IMR-90 (cell line): ENCODE results near the gene UBE3C. TPM values are rescaled to one million over a fixed set of nuclear protein-coding genes. Genes with fewer than 3 reads are reported as not detected.

Source experiments
- ATAC-seq: fragments of 200-7000 bp; cut with Tn5 transposase; 2 replicates; pipeline ENCODE4 v1.9.1; 2020; ENCODE audit warnings: low read depth, mild to moderate bottlenecking, moderate library complexity
- BruUV-seq: library from RNA; stranded (reverse); fragments of 400-500 nt; replicated peaks from 2 replicates; lab custom pipeline; 2021; lab: Mats Ljungman, UMichigan
- CTCF ChIA-PET: fragments of 300-600 bp; formaldehyde crosslinking; extraction: SDS; loops from one replicate; lab custom pipeline; 2021; ENCODE audit warnings: antibody characterized with exemption; lab: Yijun Ruan, JAX
- POLR2A ChIA-PET: fragments of 300-600 bp; sonication (Branson Sonifier 250); formaldehyde crosslinking; loops from one replicate; lab custom pipeline; 2022; ENCODE audit warnings: antibody characterized with exemption; ENCODE audit not compliant: unreplicated experiment; lab: Charles Lee
- DNase-seq: peaks from one replicate; pipeline ENCODE4 v3.0.0; 2013
- H2AFZ ChIP-seq: replicated peaks from 2 replicates; pipeline ENCODE3; 2013; ENCODE audit warnings: low read length, mild to moderate bottlenecking; ENCODE audit not compliant: poor library complexity
- H2AK5ac ChIP-seq: 2 replicates; pipeline ENCODE4 v1.6.1; 2013; ENCODE audit warnings: low read depth, low read length, inconsistent platforms
- H2AK9ac ChIP-seq: replicated peaks from 2 replicates; pipeline ENCODE3; 2013; ENCODE audit warnings: mild to moderate bottlenecking, low read depth, low read length, moderate library complexity; ENCODE audit not compliant: poor library complexity
- H2BK120ac ChIP-seq: 2 replicates; pipeline ENCODE4 v1.6.1; 2013; ENCODE audit warnings: low read depth, low read length, inconsistent platforms
- H2BK15ac ChIP-seq: 3 replicates; pipeline ENCODE4 v1.6.1; 2013; ENCODE audit warnings: low read depth, low read length, inconsistent platforms
- H2BK20ac ChIP-seq: 2 replicates; pipeline ENCODE4 v1.6.1; 2013; ENCODE audit warnings: low read depth, mild to moderate bottlenecking, inconsistent platforms, low read length, moderate library complexity
- H2BK5ac ChIP-seq: 2 replicates; pipeline ENCODE4 v1.6.1; 2013; ENCODE audit warnings: mild to moderate bottlenecking, low read depth, low read length, inconsistent platforms; ENCODE audit not compliant: poor library complexity, severe bottlenecking
- H3K14ac ChIP-seq: replicated peaks from 2 replicates; pipeline ENCODE4 v1.6.1; 2013; ENCODE audit warnings: low read depth, low read length, inconsistent platforms
- H3K18ac ChIP-seq: 2 replicates; pipeline ENCODE4 v1.6.1; 2013; ENCODE audit warnings: low read depth, low read length, control low read depth
- H3K23ac ChIP-seq: 2 replicates; pipeline ENCODE4 v1.6.1; 2013; ENCODE audit warnings: low read depth, low read length, inconsistent platforms
- H3K27ac ChIP-seq: 2 replicates; pipeline ENCODE4 v1.5.1; 2013; ENCODE audit warnings: mild to moderate bottlenecking, control low read depth, low read length; ENCODE audit not compliant: insufficient read depth
- H3K27me3 ChIP-seq: 2 replicates; pipeline ENCODE4 v1.6.1; 2013; ENCODE audit warnings: low read length; ENCODE audit not compliant: control insufficient read depth, insufficient read depth
- H3K36me3 ChIP-seq: 2 replicates; pipeline ENCODE4 v1.6.1; 2013; ENCODE audit warnings: low read length, mixed read lengths; ENCODE audit not compliant: control insufficient read depth, insufficient read depth
- H3K4ac ChIP-seq: 2 replicates; pipeline ENCODE4 v1.6.1; 2013; ENCODE audit warnings: low read depth, low read length, inconsistent platforms
- H3K4me1 ChIP-seq: 2 replicates; pipeline ENCODE4 v1.6.1; 2013; ENCODE audit warnings: low read length, mixed read lengths; ENCODE audit not compliant: control insufficient read depth, insufficient read depth
- H3K4me2 ChIP-seq: 2 replicates; pipeline ENCODE4 v1.6.1; 2013; ENCODE audit warnings: low read depth, mild to moderate bottlenecking, control low read depth, low read length, moderate library complexity
- H3K4me3 ChIP-seq: 2 replicates; pipeline ENCODE4 v1.5.1; 2013; ENCODE audit warnings: low read depth, mild to moderate bottlenecking, control low read depth, low read length, moderate library complexity; ENCODE audit not compliant: insufficient read depth
- H3K56ac ChIP-seq: 2 replicates; pipeline ENCODE4 v1.6.1; 2013; ENCODE audit warnings: low read length, inconsistent platforms; ENCODE audit not compliant: insufficient read depth; ENCODE audit errors: extremely low read depth
- H3K79me1 ChIP-seq, 2 experiments: 2 replicates each; pipeline ENCODE4 v1.6.1; 2013; ENCODE audit warnings: low read length in 2 of 2, inconsistent platforms in 1 of 2, low read depth in 1 of 2
- H3K9ac ChIP-seq: 2 replicates; pipeline ENCODE4 v1.6.1; 2013; ENCODE audit warnings: low read depth, low read length, control low read depth
- H3K9me1 ChIP-seq: 2 replicates; pipeline ENCODE4 v1.6.1; 2013; ENCODE audit warnings: low read length, inconsistent platforms; ENCODE audit not compliant: insufficient read depth
- H3K9me3 ChIP-seq: 2 replicates; pipeline ENCODE4 v1.6.1; 2013; ENCODE audit warnings: low read length; ENCODE audit not compliant: control insufficient read depth, insufficient read depth
- H4K20me1 ChIP-seq: 2 replicates; pipeline ENCODE4 v1.6.1; 2013; ENCODE audit warnings: low read length, inconsistent platforms; ENCODE audit not compliant: insufficient read depth
- H4K5ac ChIP-seq: 2 replicates; pipeline ENCODE4 v1.6.1; 2013; ENCODE audit warnings: mild to moderate bottlenecking, low read depth, low read length, control low read depth
- H4K8ac ChIP-seq, 2 experiments: 2 replicates each; pipeline ENCODE4 v1.6.1; 2013; ENCODE audit warnings: low read depth in 2 of 2, low read length in 2 of 2, control low read depth in 1 of 2, inconsistent platforms in 1 of 2
- H4K91ac ChIP-seq: 2 replicates; pipeline ENCODE4 v1.6.1; 2013; ENCODE audit warnings: low read depth, low read length, inconsistent platforms; ENCODE audit not compliant: insufficient read depth
- BHLHE40 ChIP-seq: fragments of 150-350 bp; IDR thresholded peaks from 2 replicates; pipeline ENCODE4 v1.6.1; 2016; ENCODE audit warnings: mild to moderate bottlenecking, low read depth, low read length
- CEBPB ChIP-seq: IDR thresholded peaks from 2 replicates; pipeline ENCODE4 v1.6.1; 2012; ENCODE audit warnings: low read depth, low read length, improper control_type of control experiment
- CHD1 ChIP-seq: IDR thresholded peaks from 2 replicates; pipeline ENCODE4 v1.6.1; 2012; ENCODE audit warnings: low read depth, low read length, improper control_type of control experiment
- ELK1 ChIP-seq: fragments of 150-350 bp; IDR thresholded peaks from 2 replicates; pipeline ENCODE4 v1.6.1; 2016; ENCODE audit warnings: low read depth, mild to moderate bottlenecking, low read length, moderate library complexity, borderline replicate concordance
- FOS ChIP-seq: fragments of 150-350 bp; IDR thresholded peaks from 2 replicates; pipeline ENCODE4 v1.6.1; 2016; ENCODE audit warnings: low read depth, low read length
- MAFK ChIP-seq: IDR thresholded peaks from 2 replicates; pipeline ENCODE4 v1.6.1; 2012; ENCODE audit warnings: low read depth, low read length, improper control_type of control experiment
- MAZ ChIP-seq: IDR thresholded peaks from 2 replicates; pipeline ENCODE4 v1.6.1; 2012; ENCODE audit warnings: low read depth, mild to moderate bottlenecking, low read length, improper control_type of control experiment, moderate library complexity, borderline replicate concordance
- MXI1 ChIP-seq: IDR thresholded peaks from 2 replicates; pipeline ENCODE4 v1.6.1; 2012; ENCODE audit warnings: low read depth, mild to moderate bottlenecking, low read length, moderate library complexity, borderline replicate concordance
- NFE2L2 ChIP-seq: fragments of 150-350 bp; IDR thresholded peaks from 2 replicates; pipeline ENCODE4 v1.6.1; 2016; ENCODE audit warnings: low read depth, mild to moderate bottlenecking, low read length
- POLR2A ChIP-seq: IDR thresholded peaks from 2 replicates; pipeline ENCODE4 v1.6.1; 2012; ENCODE audit warnings: mild to moderate bottlenecking, low read depth, low read length
- RAD21 ChIP-seq: IDR thresholded peaks from 2 replicates; pipeline ENCODE4 v1.6.1; 2012; ENCODE audit warnings: low read length, improper control_type of control experiment
- RCOR1 ChIP-seq: IDR thresholded peaks from 2 replicates; pipeline ENCODE4 v1.6.1; 2012; ENCODE audit warnings: mild to moderate bottlenecking, low read length, improper control_type of control experiment; ENCODE audit not compliant: insufficient replicate concordance
- RFX5 ChIP-seq: IDR thresholded peaks from 2 replicates; pipeline ENCODE4 v1.8.0; 2012; ENCODE audit warnings: low read depth, mild to moderate bottlenecking, low read length, moderate library complexity
- SMC3 ChIP-seq: fragments of 150-350 bp; IDR thresholded peaks from 2 replicates; pipeline ENCODE4 v1.6.1; 2016; ENCODE audit warnings: low read depth, mild to moderate bottlenecking, antibody characterized with exemption, low read length, moderate library complexity
- WGBS, 2 experiments: methylation state at CpG; one replicate each; pipeline versions ENCODE4 v1.1.5 to v1.1.7; 2013; ENCODE audit warnings: missing lambda C conversion rate in 2 of 2; ENCODE audit not compliant: insufficient read length in 1 of 2; ENCODE audit errors: extremely low coverage in 2 of 2; 5-methylcytosine and 5-hydroxymethylcytosine counted together
- dilution Hi-C: fragments of 300-500 bp; cut with HindIII; formaldehyde crosslinking; loops from one replicate; pipeline ENCODE4 v1.14.3; 2018; ENCODE audit warnings: low sequenced_read_pairs; ENCODE audit not compliant: unreplicated experiment
- in situ Hi-C: fragments of 300-500 bp; cut with MboI; formaldehyde crosslinking; loops from 3 replicates; pipeline ENCODE4 v1.14.3; 2019; ENCODE audit warnings: low sequenced_read_pairs, inconsistent platforms, mixed read lengths
- intact Hi-C: fragments of 100-400 bp; cut with micrococcal nuclease; formaldehyde crosslinking; loops from 2 replicates; pipeline ENCODE4 v1.10.0; 2022
- polyA plus RNA-seq, 3 experiments: library from polyadenylated mRNA; depleted of rRNA; stranded (reverse); fragments of >200 nt; gene quantifications; 2 replicates each; pipeline ENCODE4 v1.2.3, GENCODE V29; 2012; ENCODE audit warnings: low replicate concordance in 1 of 3
- total RNA-seq: library from RNA; depleted of rRNA; stranded (reverse); fragments of >200 nt; gene quantifications from 2 replicates; pipeline ENCODE4 v1.2.3, GENCODE V29; 2012
- TF ChIP-seq, protein P1 (sequence below): conservative IDR thresholded peaks from 2 replicates; pipeline ENCODE4 v1.5.1; 2012; ENCODE audit warnings: mild to moderate bottlenecking, low read depth, low read length, improper control_type of control experiment
- TF ChIP-seq, protein P2 (sequence below): fragments of 150-350 bp; IDR thresholded peaks from 2 replicates; pipeline ENCODE4 v1.6.1; 2017; ENCODE audit warnings: mild to moderate bottlenecking, antibody characterized with exemption, low read length, low read depth

The UBE3C gene
- total and polyA plus RNA-seq, 2 of the 4 experiments (the other 2 are of a cell fraction), result 43.0 to 60.6 TPM

- no peak overlapping the region for H3K14ac ChIP-seq
- H3K23ac ChIP-seq, result no peak overlapping the region
- no peak overlapping the region for H3K4ac ChIP-seq
- H3K36me3 ChIP-seq, result peaks cover 26% of the 10 kb centered on the region
- in situ Hi-C loops, result no loop called here
- BruUV-seq, result no TSS peak
- no peak overlapping the region for H3K4me3 ChIP-seq
- no peak for DNase-seq
- H4K20me1 ChIP-seq, result peaks cover 2% of the 10 kb centered on the region; the same call in 1 of the 2 replicates
- H3K18ac ChIP-seq, result no peak overlapping the region
- no peak overlapping the region for H2BK15ac ChIP-seq
- H4K8ac ChIP-seq, result no peak overlapping the region
- no peaks in the 10 kb centered on the region for H3K4me1 ChIP-seq
- no peak overlapping the region for H4K5ac ChIP-seq
- H2BK5ac ChIP-seq, result no peak overlapping the region
- dilution Hi-C loops, result no loop called here
- H2AFZ ChIP-seq, result no peak overlapping the region
- no peak overlapping the region for H2AK5ac ChIP-seq
- TF ChIP-seq MAFK (no peak), ELK1 (no peak), SMC3 (no peak), BHLHE40 (no peak), POLR2A (no peak), MAZ (no peak), RAD21 (no peak), RFX5 (no peak), RCOR1 (no peak), MXI1 (no peak), CEBPB (no peak), NFE2L2 (no peak), FOS (no peak), CHD1 (no peak)
- TF ChIP-seq, protein P1, sequence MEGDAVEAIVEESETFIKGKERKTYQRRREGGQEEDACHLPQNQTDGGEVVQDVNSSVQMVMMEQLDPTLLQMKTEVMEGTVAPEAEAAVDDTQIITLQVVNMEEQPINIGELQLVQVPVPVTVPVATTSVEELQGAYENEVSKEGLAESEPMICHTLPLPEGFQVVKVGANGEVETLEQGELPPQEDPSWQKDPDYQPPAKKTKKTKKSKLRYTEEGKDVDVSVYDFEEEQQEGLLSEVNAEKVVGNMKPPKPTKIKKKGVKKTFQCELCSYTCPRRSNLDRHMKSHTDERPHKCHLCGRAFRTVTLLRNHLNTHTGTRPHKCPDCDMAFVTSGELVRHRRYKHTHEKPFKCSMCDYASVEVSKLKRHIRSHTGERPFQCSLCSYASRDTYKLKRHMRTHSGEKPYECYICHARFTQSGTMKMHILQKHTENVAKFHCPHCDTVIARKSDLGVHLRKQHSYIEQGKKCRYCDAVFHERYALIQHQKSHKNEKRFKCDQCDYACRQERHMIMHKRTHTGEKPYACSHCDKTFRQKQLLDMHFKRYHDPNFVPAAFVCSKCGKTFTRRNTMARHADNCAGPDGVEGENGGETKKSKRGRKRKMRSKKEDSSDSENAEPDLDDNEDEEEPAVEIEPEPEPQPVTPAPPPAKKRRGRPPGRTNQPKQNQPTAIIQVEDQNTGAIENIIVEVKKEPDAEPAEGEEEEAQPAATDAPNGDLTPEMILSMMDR, result no peak
- TF ChIP-seq, protein P2, sequence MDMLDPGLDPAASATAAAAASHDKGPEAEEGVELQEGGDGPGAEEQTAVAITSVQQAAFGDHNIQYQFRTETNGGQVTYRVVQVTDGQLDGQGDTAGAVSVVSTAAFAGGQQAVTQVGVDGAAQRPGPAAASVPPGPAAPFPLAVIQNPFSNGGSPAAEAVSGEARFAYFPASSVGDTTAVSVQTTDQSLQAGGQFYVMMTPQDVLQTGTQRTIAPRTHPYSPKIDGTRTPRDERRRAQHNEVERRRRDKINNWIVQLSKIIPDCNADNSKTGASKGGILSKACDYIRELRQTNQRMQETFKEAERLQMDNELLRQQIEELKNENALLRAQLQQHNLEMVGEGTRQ, result no peak
- H3K9me1 ChIP-seq, result peaks cover 2% of the 10 kb centered on the region
- no peak for ATAC-seq
- WGBS, 2 experiments, result no CpG with 5 or more reads among the region's 3 CpGs
- H3K4me2 ChIP-seq, result no peak overlapping the region
- no peaks in the 10 kb centered on the region for H3K9me3 ChIP-seq
- H3K9ac ChIP-seq, result no peak overlapping the region
- peaks cover 20 to 31% of the 10 kb centered on the region in 2 experiments for H3K79me1 ChIP-seq
- H3K27ac ChIP-seq, result no peak overlapping the region
- no peak overlapping the region for H4K91ac ChIP-seq
- H3K56ac ChIP-seq, result no peak overlapping the region
- no peak overlapping the region for H2BK120ac ChIP-seq
- no peak overlapping the region for H2BK20ac ChIP-seq
- no peaks in the 10 kb centered on the region for H3K27me3 ChIP-seq
- H2AK9ac ChIP-seq, result no peak overlapping the region
- CTCF ChIA-PET, result no interaction called here
- intact Hi-C loops, result no loop called here
- POLR2A ChIA-PET, result no interaction called here
Observed at GRCh38 chr7:157194948-157195347, 56.2 kb downstream of the UBE3C start.
